Measurements from ENCODE around the gene MMP13. TPM values are rescaled to one million over a fixed set of nuclear protein-coding genes. Genes with fewer than 3 reads are reported as not detected.

MMP13 gene
- total and polyA plus RNA-seq, 8 donors = 0.09 to 0.12 TPM; not detected in 6

DNA sequence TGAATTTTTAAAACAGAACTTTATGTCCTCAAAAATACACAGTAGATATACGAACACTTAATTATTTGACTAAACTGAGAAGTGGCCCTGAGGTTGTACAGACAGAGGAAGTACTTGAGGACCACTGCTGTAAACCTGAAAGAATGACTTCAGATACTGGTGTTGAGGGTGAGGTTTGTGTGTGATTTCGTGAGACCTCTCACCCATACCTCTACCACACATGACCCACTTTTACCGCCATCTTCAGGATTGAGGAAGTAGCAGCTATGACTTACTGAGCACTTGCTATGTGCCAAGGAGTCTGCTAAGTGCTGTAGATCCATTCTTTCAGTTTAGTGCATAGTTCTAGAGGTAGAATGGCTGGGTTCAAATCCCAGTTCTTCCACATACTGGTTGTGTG, 21.9 kb downstream of the MMP13 start:
- intact Hi-C loops (cut with DNase I) = loop anchor here in 1 of 3 donors (10.0 kb wide), 1 partner anchor 199 kb away; no protein-coding TSS in a partner anchor
- no peaks in the 10 kb centered on the region for H3K9me3 ChIP-seq
- peaks cover 0 to 5% (median 0%) of the 10 kb centered on the region in 4 donors for H3K27me3 ChIP-seq
- no peaks in the 10 kb centered on the region for H3K4me1 ChIP-seq
- 70 to 82% methylated on average over 3 of the region's 3 CpGs for WGBS, 2 donors
- H3K4me3 ChIP-seq = no peak overlapping the region
- no peak for DNase-seq
- ATAC-seq = no peak
- no peak overlapping the region for H3K27ac ChIP-seq
- FAIRE-seq = no peak
- H3K36me3 ChIP-seq = no peaks in the 10 kb centered on the region
- TF ChIP-seq, protein P1, sequence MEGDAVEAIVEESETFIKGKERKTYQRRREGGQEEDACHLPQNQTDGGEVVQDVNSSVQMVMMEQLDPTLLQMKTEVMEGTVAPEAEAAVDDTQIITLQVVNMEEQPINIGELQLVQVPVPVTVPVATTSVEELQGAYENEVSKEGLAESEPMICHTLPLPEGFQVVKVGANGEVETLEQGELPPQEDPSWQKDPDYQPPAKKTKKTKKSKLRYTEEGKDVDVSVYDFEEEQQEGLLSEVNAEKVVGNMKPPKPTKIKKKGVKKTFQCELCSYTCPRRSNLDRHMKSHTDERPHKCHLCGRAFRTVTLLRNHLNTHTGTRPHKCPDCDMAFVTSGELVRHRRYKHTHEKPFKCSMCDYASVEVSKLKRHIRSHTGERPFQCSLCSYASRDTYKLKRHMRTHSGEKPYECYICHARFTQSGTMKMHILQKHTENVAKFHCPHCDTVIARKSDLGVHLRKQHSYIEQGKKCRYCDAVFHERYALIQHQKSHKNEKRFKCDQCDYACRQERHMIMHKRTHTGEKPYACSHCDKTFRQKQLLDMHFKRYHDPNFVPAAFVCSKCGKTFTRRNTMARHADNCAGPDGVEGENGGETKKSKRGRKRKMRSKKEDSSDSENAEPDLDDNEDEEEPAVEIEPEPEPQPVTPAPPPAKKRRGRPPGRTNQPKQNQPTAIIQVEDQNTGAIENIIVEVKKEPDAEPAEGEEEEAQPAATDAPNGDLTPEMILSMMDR (IDR thresholded peaks at IDR 0.05) = no peak

DNA sequence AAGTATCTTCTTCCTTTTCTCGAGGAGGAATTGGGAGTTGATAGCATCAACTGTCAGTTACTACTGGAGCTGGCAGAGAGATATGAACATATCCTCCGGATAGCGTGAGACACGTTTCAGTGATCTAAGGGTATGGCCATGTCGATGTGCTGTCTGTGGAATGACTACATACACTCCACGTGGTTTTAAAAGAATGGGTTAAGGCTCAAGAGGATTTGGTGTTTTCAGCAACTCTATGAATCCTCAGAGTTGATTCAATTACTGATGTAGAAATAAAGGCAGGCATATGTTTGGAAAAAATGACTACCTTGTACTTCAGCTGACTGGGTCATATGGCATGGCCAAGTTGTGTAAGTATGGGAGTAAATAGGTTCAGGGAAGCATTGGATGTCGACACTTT, 22.9 kb downstream of the MMP13 start:
- no peak for FAIRE-seq
- Histone ChIP-seq H3K4me3 (no peak overlapping the region), H3K4me1 (no peaks in the 10 kb centered on the region), H3K9me3 (no peaks in the 10 kb centered on the region), H3K27ac (no peak overlapping the region), H3K27me3 (peaks cover 0 to 5% (median 0%) of the 10 kb centered on the region in 4 donors), H3K36me3 (no peaks in the 10 kb centered on the region)
- TF ChIP-seq, protein P1 (IDR thresholded peaks at IDR 0.05) = no peak
- ATAC-seq = no peak
- WGBS, 2 donors = 71 to 82% methylated on average over 7 of the region's 7 CpGs
- DNase-seq = no peak
- intact Hi-C loops (cut with DNase I) = loop anchor here in 1 of 3 donors (10.0 kb wide), 1 partner anchor 198 kb away; no protein-coding TSS in a partner anchor

DNA sequence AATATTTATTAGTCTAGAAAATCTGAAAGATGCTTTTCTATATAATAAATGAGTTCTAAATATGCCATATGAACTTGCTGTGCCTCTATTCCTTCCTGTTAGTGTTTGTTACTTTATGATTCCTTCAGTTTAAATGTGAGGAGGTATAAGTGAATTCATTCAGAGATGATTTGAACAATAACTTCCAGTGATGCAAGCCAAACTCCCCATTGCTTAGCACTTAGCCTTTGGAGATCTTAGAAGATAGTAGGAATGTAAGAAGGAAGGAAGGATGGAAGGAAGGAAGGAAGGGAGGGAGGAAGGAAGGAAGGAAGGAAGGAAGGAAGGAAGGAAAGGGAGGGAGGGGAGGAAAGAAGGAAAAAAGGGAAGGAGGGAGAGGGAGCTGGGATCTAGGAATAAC, 25.1 kb downstream of the MMP13 start:
- no peaks in the 10 kb centered on the region for H3K9me3 ChIP-seq
- H3K36me3 ChIP-seq = no peaks in the 10 kb centered on the region
- FAIRE-seq (no peak), ATAC-seq (no peak), DNase-seq (no peak)
- intact Hi-C loops (cut with DNase I) = loop anchor here in 1 of 3 donors (10.0 kb wide), 1 partner anchor 196 kb away; no protein-coding TSS in a partner anchor
- H3K27me3 ChIP-seq = peaks cover 0 to 5% (median 0%) of the 10 kb centered on the region in 4 donors
- no peaks in the 10 kb centered on the region for H3K4me1 ChIP-seq
- TF ChIP-seq, protein P1 (IDR thresholded peaks at IDR 0.05) = no peak
- no peak overlapping the region for H3K4me3 ChIP-seq
- peak overlapping the region in 2 of 4 donors; percentile 23 to 30 for H3K27ac ChIP-seq

DNA sequence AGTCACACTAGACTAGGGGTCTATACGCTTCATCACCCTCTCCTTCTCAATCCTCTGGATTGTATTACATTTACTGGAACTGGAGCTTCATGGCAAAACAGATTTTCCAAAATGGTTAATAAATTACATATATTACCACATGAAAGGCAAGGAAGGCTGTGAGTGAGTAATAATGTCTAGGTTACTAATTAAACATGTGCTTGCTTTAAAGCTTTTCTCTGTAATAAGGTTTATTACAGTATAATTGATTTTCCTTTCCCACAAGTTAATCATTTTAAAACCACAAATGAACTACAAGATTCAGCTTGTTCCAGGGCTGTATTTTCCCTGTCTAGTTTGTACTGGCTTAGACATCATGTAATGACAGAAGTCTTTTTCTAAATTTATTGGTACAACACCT, 25.6 kb downstream of the MMP13 start:
- peaks cover 0 to 4% (median 0%) of the 10 kb centered on the region in 4 donors for H3K27me3 ChIP-seq
- peak; percentile 66 to 86 (median 76) for ATAC-seq
- intact Hi-C loops (cut with DNase I) = loop anchor here in 1 of 3 donors (10.0 kb wide), 1 partner anchor 195 kb away; no protein-coding TSS in a partner anchor
- H3K4me1 ChIP-seq = no peaks in the 10 kb centered on the region
- H3K9me3 ChIP-seq = no peaks in the 10 kb centered on the region
- H3K4me3 ChIP-seq = no peak overlapping the region
- H3K27ac ChIP-seq = peak overlapping the region in 2 of 4 donors; percentile 23 to 30
- H3K36me3 ChIP-seq = no peaks in the 10 kb centered on the region
- TF ChIP-seq, protein P1 (IDR thresholded peaks at IDR 0.05) = no peak
- no peak for FAIRE-seq
- DNase-seq = no peak
- WGBS, 2 donors = 48 to 58% methylated on average over 1 of the region's 1 CpG

DNA sequence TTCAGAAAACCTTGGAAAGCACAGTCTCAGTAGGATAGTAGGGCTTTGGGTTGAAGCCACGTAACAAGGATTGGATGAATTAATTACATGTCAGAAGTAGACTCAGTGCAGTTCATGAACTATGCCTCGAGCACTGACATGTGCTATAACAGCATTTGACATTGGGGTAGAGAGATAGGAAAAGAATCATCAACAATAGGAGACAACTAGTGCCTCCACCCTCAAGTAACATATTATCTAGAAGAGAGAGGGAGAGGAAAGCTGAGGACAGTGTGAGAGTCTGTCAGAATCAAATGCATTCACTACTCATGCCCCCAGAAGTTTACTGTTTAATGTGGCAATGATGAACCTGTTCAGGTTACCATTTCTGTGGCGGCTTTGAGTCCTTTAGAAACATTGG, 26.4 kb downstream of the MMP13 start:
- H3K27me3 ChIP-seq = no peaks in the 10 kb centered on the region
- FAIRE-seq (no peak), DNase-seq (no peak), ATAC-seq (no peak)
- H3K36me3 ChIP-seq = no peaks in the 10 kb centered on the region
- intact Hi-C loops (cut with DNase I) = no loop called here
- H3K4me1 ChIP-seq = no peaks in the 10 kb centered on the region
- peak overlapping the region in 1 of 4 donors; percentile 18 for H3K27ac ChIP-seq
- H3K9me3 ChIP-seq = no peaks in the 10 kb centered on the region
- TF ChIP-seq, protein P1 (IDR thresholded peaks at IDR 0.05) = no peak
- H3K4me3 ChIP-seq = no peak overlapping the region
- WGBS, 2 donors = 64 to 74% methylated on average over 3 of the region's 3 CpGs

Measured in pancreas (tissue), 10 donors.